HepG2 (cell line): Measurements from ENCODE around the gene CARMIL3. TPM values are rescaled to one million over a fixed set of nuclear protein-coding genes. Genes with fewer than 3 reads are reported as not detected.

Experiments
- ATAC-seq: fragments of 200-7000 bp; cut with Tn5 transposase; 3 replicates; pipeline ENCODE4 v1.9.1; 2020; ENCODE audit warnings: mild to moderate bottlenecking, moderate library complexity
- BruUV-seq: library from RNA; stranded (reverse); fragments of 400-500 nt; replicated peaks from 2 replicates; lab custom pipeline; 2021; lab: Mats Ljungman, UMichigan
- CTCF ChIA-PET: fragments of 300-600 bp; formaldehyde crosslinking; extraction: SDS; loops from one replicate; lab custom pipeline; 2021; ENCODE audit warnings: low total read pairs, inconsistent platforms, low intra/inter-chr PET ratio; lab: Yijun Ruan, JAX
- POLR2A ChIA-PET: fragments of 350-600 bp; sonication (Branson Sonifier 250); formaldehyde crosslinking; loops from one replicate; lab custom pipeline; 2020; ENCODE audit warnings: antibody characterized with exemption, inconsistent platforms; lab: Yijun Ruan, JAX
- DNase-seq: peaks from one replicate; pipeline ENCODE4 v3.0.0-alpha.2; 2015; ENCODE audit warnings: low spot score
- FAIRE-seq: peaks from 3 replicates; lab custom pipeline; 2011; peaks lifted over from hg19 to GRCh38; lab: Jason Lieb, UNC
- H2AFZ ChIP-seq: one replicate; pipeline ENCODE4 v1.6.1; 2011; ENCODE audit warnings: low read length, inconsistent platforms
- H3K27ac ChIP-seq: fragments of 300-600 bp; 3 replicates; pipeline ENCODE4 v1.8.0; 2011; ENCODE audit warnings: mixed run types, mild to moderate bottlenecking, mixed read lengths, low read length, inconsistent platforms; ENCODE audit not compliant: insufficient read depth; ENCODE audit errors: extremely low read length
- H3K27me3 ChIP-seq, 2 experiments: fragments of 200-600 bp in 1 of 2; 2 replicates in 1 of 2; 3 replicates in 1 of 2; pipeline versions ENCODE4 v1.6.0 to v1.8.0; 2011; ENCODE audit warnings: low read length in 2 of 2, mild to moderate bottlenecking in 2 of 2, moderate library complexity in 2 of 2, inconsistent platforms in 1 of 2; ENCODE audit not compliant: insufficient read depth in 2 of 2, control insufficient read depth in 1 of 2
- H3K36me3 ChIP-seq, 2 experiments: fragments of 200-600 bp in 1 of 2; replicated peaks in 1 of 2; 2 replicates in 1 of 2; 3 replicates in 1 of 2; pipeline versions ENCODE4 v1.5.1 to v1.8.0; 2011; ENCODE audit warnings: low read length in 2 of 2, inconsistent platforms in 1 of 2; ENCODE audit not compliant: insufficient read depth in 2 of 2, control insufficient read depth in 1 of 2
- H3K4me1 ChIP-seq: 2 replicates; pipeline ENCODE4 v1.5.1; 2012; ENCODE audit warnings: low read length, inconsistent platforms; ENCODE audit not compliant: insufficient read depth
- H3K4me2 ChIP-seq: 2 replicates; pipeline ENCODE4 v1.6.0; 2011; ENCODE audit warnings: low read depth, low read length, inconsistent platforms
- H3K4me3 ChIP-seq, 3 experiments: fragments of 200-600 bp in 1 of 3; sonication (generic), shearing (Covaris generic) in 1 of 3; replicated peaks in 1 of 3; 2 replicates each; pipeline ENCODE4 v1.5.1; 2011 to 2016; ENCODE audit warnings: low read length in 3 of 3, inconsistent platforms in 2 of 3, low read depth in 2 of 3, mild to moderate bottlenecking in 2 of 3, control low read depth in 1 of 3, mixed read lengths in 1 of 3; ENCODE audit not compliant: insufficient read depth in 1 of 3
- H3K79me2 ChIP-seq: one replicate; pipeline ENCODE4 v1.6.1; 2011; ENCODE audit warnings: low read length, inconsistent platforms; ENCODE audit not compliant: insufficient read depth
- H3K9ac ChIP-seq: 2 replicates; pipeline ENCODE4 v1.6.0; 2011; ENCODE audit warnings: mild to moderate bottlenecking, low read depth, low read length, inconsistent platforms; ENCODE audit not compliant: insufficient read depth
- H3K9me3 ChIP-seq: 2 replicates; pipeline ENCODE4 v1.5.1; 2012; ENCODE audit warnings: mild to moderate bottlenecking, low read length
- H4K20me1 ChIP-seq: 2 replicates; pipeline ENCODE4 v1.6.0; 2011; ENCODE audit warnings: inconsistent platforms, mild to moderate bottlenecking, low read length, moderate library complexity; ENCODE audit not compliant: insufficient read depth
- CHD4 ChIP-seq: fragments of 200-600 bp; sonication (generic); IDR thresholded peaks from 2 replicates; pipeline ENCODE4 v1.7.0; 2017; ENCODE audit warnings: mild to moderate bottlenecking, low read length, borderline replicate concordance
- FLYWCH1 ChIP-seq: sonication (generic); formaldehyde crosslinking; IDR thresholded peaks from 2 replicates; pipeline ENCODE4 v1.8.1; 2023; ENCODE audit warnings: mild to moderate bottlenecking, missing genetic modification reagents
- GATAD2A ChIP-seq: IDR thresholded peaks from 2 replicates; pipeline ENCODE4 v1.6.1; 2016
- RAD21 ChIP-seq: fragments of 450-650 bp; formaldehyde crosslinking; IDR thresholded peaks from 2 replicates; pipeline ENCODE4 v1.5.0; 2020; ENCODE audit warnings: mild to moderate bottlenecking
- RAD51 ChIP-seq: fragments of 450-650 bp; IDR thresholded peaks from 2 replicates; pipeline ENCODE4 v1.6.1; 2016; ENCODE audit warnings: borderline replicate concordance
- TCF7L2 ChIP-seq: IDR thresholded peaks from 2 replicates; pipeline ENCODE4 v1.6.1; 2011; ENCODE audit warnings: mild to moderate bottlenecking, low read depth, low read length, moderate library complexity
- ZC3H4 ChIP-seq: sonication (generic); formaldehyde crosslinking; IDR thresholded peaks from 2 replicates; pipeline ENCODE4 v1.4.0; 2020; ENCODE audit warnings: missing genetic modification reagents, borderline replicate concordance
- ZNF382 ChIP-seq: sonication (generic); formaldehyde crosslinking; IDR thresholded peaks from 2 replicates; pipeline ENCODE4 v1.5.0; 2020; ENCODE audit warnings: missing genetic modification reagents, mild to moderate bottlenecking, borderline replicate concordance
- WGBS: methylation state at CpG from one replicate; pipeline ENCODE4 v1.1.6; 2017; ENCODE audit warnings: low lambda C conversion rate; 5-methylcytosine and 5-hydroxymethylcytosine counted together
- in situ Hi-C: cut with HindIII; loops from 2 replicates; pipeline ENCODE4 v1.10.0; 2017; ENCODE audit warnings: low pct_unique_long_range_greater_than_20kb; ENCODE audit not compliant: extremely low pct_ligation_motif_present
- intact Hi-C: fragments of 100-400 bp; cut with micrococcal nuclease; formaldehyde crosslinking; loops from one replicate; pipeline ENCODE4 v1.10.0; 2022; ENCODE audit not compliant: unreplicated experiment
- polyA plus RNA-seq, 8 experiments: library from polyadenylated mRNA; depleted of rRNA in 3 of 8; stranded (reverse) in 7 of 8; unstranded in 1 of 8; fragments of >200 nt; fragmentation: Illumina TruSeq in 4 of 8; extraction: Trizol in 4 of 8; gene quantifications; 2 replicates each; pipeline versions ENCODE4 v1.2.1 to v1.2.3, GENCODE V29; 2011 to 2016; ENCODE audit warnings: low read depth in 4 of 8, missing spikeins in 1 of 8, mixed read lengths in 1 of 8; ENCODE audit not compliant: insufficient read depth in 1 of 8
- total RNA-seq, 5 experiments: library from RNA; depleted of rRNA; stranded (reverse); fragments of >200 nt; fragmentation: Illumina TruSeq; extraction: Trizol; gene quantifications; 2 replicates each; pipeline ENCODE4 v1.2.3, GENCODE V29; 2016; ENCODE audit warnings: low read depth in 1 of 5
- TF ChIP-seq, protein P1 (sequence below): sonication (generic); formaldehyde crosslinking; IDR thresholded peaks from 2 replicates; pipeline ENCODE4 v1.5.0; 2020; ENCODE audit warnings: missing genetic modification reagents
- TF ChIP-seq, protein P2 (sequence below): sonication (generic); formaldehyde crosslinking; IDR thresholded peaks from 2 replicates; pipeline ENCODE4 v1.4.0; 2020; ENCODE audit warnings: missing genetic modification reagents, borderline replicate concordance
- TF ChIP-seq, protein P3 (sequence below): sonication (generic); formaldehyde crosslinking; IDR thresholded peaks from 2 replicates; pipeline ENCODE4 v1.5.0; 2020; ENCODE audit warnings: mild to moderate bottlenecking, missing genetic modification reagents

CARMIL3 gene
- total and polyA plus RNA-seq, 2 of the 13 experiments (the other 11 are each of a cell fraction or from before 2014, with no cell fraction given), result 0.27 to 0.55 TPM

DNA sequence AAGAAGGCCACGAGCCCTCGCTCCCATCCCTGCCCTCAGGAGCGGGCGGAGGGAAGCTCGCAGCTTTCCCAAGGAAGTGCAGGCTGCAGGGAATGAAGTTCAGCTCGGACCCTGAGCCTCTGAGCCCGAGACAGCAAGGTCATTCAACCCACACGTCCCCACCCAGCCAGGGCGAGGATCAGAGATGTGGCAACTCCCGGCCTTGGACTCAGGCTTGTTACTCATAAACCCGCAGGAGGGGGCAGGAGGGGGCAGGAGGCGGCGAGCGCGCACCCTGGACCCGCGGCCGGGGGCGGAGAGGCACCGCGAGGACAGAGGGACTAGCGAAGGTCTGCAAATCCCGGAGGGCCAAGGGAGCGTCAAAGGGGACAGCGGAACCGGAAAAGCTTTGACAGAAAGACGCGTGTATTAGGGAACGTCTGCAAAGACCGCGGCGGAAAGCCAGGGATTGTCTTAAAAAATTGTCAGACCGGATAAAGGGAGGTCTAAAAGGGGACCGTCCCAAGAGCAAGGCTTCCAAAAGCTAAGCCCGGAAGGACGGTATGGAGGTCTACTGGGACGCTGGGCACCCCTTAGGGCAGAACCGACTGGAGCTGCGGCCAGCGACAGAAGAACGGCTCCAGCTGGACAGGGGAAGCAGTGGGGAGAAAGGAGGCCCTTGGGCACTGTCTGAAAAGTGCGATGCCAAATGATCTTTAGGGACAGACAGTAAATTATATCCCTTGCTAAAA, 62.2 kb downstream of the CARMIL3 start:
- peaks cover 57% of the 10 kb centered on the region for H3K4me1 ChIP-seq
- DNase-seq (peak; percentile 100), ATAC-seq (peak; percentile 82), FAIRE-seq (peak; percentile 93)
- H3K4me2 ChIP-seq, result peak overlapping the region; percentile 100
- POLR2A ChIA-PET, result interaction anchor here (0.7 to 15.5 kb wide), 77 partner anchors 11 to 1348 kb away, joined by 3 to 977 read pairs (median 7); partner anchors contain the start of genes ACIN1, AP1G2, BCL2L2 and C14orf119
- H3K27ac ChIP-seq, result peak overlapping the region; percentile 98
- under 1% methylated on average over 42 of the region's 42 CpGs for whole genome bisulfite sequencing
- peak overlapping the region; percentile 99 for H3K9ac ChIP-seq
- H3K27me3 ChIP-seq, result no peaks in the 10 kb centered on the region; a peak in 1 of 5 replicates
- intact Hi-C loops, result loop anchor here (1.0 to 10.0 kb wide), 7 partner anchors 11 to 1019 kb away; partner anchors contain the start of genes ACIN1, BCL2L2, C14orf119 and IPO4
- H3K4me3 ChIP-seq, result peak overlapping the region; percentile 66 to 96 (median 85)
- no peak overlapping the region for H2AFZ ChIP-seq
- peaks cover 24 to 29% of the 10 kb centered on the region in 2 experiments for H3K36me3 ChIP-seq
- CTCF ChIA-PET, result interaction anchor here (1.0 to 1.6 kb wide), 3 partner anchors 20 to 47 kb away, joined by 3 read pairs; partner anchors contain the start of genes IRF9, PCK2 and PSME1
- in situ Hi-C loops, result loop anchor here (25.0 kb wide), 1 partner anchor 1527 kb away; the partner anchor contains the start of genes ABHD4 and DAD1
- H3K79me2 ChIP-seq, result peaks cover 33% of the 10 kb centered on the region
- no peaks in the 10 kb centered on the region for H4K20me1 ChIP-seq
- TSS peak; percentile 50 for BruUV-seq
- no peaks in the 10 kb centered on the region for H3K9me3 ChIP-seq
- TF ChIP-seq RAD21 (CRISPR knock-in tag) (peak; percentile 73), ZNF382 (CRISPR knock-in tag) (no peak), CHD4 (peak; percentile 89), RAD51 (no peak), GATAD2A (peak; percentile 99), FLYWCH1 (CRISPR knock-in tag) (no peak), ZC3H4 (CRISPR knock-in tag) (peak; percentile 97), TCF7L2 (no peak)
- TF ChIP-seq, protein P1, sequence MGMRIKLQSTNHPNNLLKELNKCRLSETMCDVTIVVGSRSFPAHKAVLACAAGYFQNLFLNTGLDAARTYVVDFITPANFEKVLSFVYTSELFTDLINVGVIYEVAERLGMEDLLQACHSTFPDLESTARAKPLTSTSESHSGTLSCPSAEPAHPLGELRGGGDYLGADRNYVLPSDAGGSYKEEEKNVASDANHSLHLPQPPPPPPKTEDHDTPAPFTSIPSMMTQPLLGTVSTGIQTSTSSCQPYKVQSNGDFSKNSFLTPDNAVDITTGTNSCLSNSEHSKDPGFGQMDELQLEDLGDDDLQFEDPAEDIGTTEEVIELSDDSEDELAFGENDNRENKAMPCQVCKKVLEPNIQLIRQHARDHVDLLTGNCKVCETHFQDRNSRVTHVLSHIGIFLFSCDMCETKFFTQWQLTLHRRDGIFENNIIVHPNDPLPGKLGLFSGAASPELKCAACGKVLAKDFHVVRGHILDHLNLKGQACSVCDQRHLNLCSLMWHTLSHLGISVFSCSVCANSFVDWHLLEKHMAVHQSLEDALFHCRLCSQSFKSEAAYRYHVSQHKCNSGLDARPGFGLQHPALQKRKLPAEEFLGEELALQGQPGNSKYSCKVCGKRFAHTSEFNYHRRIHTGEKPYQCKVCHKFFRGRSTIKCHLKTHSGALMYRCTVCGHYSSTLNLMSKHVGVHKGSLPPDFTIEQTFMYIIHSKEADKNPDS (CRISPR knock-in tag), result peak; percentile 99
- TF ChIP-seq, protein P2, sequence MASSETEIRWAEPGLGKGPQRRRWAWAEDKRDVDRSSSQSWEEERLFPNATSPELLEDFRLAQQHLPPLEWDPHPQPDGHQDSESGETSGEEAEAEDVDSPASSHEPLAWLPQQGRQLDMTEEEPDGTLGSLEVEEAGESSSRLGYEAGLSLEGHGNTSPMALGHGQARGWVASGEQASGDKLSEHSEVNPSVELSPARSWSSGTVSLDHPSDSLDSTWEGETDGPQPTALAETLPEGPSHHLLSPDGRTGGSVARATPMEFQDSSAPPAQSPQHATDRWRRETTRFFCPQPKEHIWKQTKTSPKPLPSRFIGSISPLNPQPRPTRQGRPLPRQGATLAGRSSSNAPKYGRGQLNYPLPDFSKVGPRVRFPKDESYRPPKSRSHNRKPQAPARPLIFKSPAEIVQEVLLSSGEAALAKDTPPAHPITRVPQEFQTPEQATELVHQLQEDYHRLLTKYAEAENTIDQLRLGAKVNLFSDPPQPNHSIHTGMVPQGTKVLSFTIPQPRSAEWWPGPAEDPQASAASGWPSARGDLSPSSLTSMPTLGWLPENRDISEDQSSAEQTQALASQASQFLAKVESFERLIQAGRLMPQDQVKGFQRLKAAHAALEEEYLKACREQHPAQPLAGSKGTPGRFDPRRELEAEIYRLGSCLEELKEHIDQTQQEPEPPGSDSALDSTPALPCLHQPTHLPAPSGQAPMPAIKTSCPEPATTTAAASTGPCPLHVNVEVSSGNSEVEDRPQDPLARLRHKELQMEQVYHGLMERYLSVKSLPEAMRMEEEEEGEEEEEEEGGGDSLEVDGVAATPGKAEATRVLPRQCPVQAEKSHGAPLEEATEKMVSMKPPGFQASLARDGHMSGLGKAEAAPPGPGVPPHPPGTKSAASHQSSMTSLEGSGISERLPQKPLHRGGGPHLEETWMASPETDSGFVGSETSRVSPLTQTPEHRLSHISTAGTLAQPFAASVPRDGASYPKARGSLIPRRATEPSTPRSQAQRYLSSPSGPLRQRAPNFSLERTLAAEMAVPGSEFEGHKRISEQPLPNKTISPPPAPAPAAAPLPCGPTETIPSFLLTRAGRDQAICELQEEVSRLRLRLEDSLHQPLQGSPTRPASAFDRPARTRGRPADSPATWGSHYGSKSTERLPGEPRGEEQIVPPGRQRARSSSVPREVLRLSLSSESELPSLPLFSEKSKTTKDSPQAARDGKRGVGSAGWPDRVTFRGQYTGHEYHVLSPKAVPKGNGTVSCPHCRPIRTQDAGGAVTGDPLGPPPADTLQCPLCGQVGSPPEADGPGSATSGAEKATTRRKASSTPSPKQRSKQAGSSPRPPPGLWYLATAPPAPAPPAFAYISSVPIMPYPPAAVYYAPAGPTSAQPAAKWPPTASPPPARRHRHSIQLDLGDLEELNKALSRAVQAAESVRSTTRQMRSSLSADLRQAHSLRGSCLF (CRISPR knock-in tag), result 0 out of 2 replicates have a peak, but pooled peaks have one; percentile 40
- TF ChIP-seq, protein P3, sequence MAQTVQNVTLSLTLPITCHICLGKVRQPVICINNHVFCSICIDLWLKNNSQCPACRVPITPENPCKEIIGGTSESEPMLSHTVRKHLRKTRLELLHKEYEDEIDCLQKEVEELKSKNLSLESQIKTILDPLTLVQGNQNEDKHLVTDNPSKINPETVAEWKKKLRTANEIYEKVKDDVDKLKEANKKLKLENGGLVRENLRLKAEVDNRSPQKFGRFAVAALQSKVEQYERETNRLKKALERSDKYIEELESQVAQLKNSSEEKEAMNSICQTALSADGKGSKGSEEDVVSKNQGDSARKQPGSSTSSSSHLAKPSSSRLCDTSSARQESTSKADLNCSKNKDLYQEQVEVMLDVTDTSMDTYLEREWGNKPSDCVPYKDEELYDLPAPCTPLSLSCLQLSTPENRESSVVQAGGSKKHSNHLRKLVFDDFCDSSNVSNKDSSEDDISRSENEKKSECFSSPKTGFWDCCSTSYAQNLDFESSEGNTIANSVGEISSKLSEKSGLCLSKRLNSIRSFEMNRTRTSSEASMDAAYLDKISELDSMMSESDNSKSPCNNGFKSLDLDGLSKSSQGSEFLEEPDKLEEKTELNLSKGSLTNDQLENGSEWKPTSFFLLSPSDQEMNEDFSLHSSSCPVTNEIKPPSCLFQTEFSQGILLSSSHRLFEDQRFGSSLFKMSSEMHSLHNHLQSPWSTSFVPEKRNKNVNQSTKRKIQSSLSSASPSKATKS (CRISPR knock-in tag), result no peak; the same call in 1 of the 2 replicates
